HCT116 (cell line): ENCODE measurements around the gene PKIB. TPM values are rescaled to one million over a fixed set of nuclear protein-coding genes. Genes with fewer than 3 reads are reported as not detected.

ENCODE experiments used
- ATAC-seq: fragments of 200-7000 bp; cut with Tn5 transposase; 2 replicates; pipeline ENCODE4 v1.9.1; 2020; ENCODE audit warnings: mild to moderate bottlenecking, moderate library complexity
- BruUV-seq: library from RNA; stranded (reverse); fragments of 400-500 nt; replicated peaks from 2 replicates; lab custom pipeline; 2021; lab: Mats Ljungman, UMichigan
- CTCF ChIA-PET: fragments of 300-600 bp; sonication (Branson Sonifier 250); formaldehyde crosslinking; loops from one replicate; lab custom pipeline; 2021; ENCODE audit warnings: antibody characterized with exemption; lab: Charles Lee
- POLR2A ChIA-PET: fragments of 300-600, 350-600 bp; sonication (Branson Sonifier 250); formaldehyde crosslinking; loops from one replicate; lab custom pipeline; 2021; ENCODE audit warnings: antibody characterized with exemption; lab: Charles Lee
- RAD21 ChIA-PET, 2 experiments: fragments of 300-600 bp; sonication (Branson Sonifier 250); formaldehyde crosslinking; loops; one replicate each; lab custom pipeline; 2023; ENCODE audit warnings: low total read pairs in 2 of 2; ENCODE audit not compliant: uncharacterized antibody in 2 of 2, unreplicated experiment in 2 of 2, low non-redundant PET in 1 of 2; lab: Charles Lee
- DNase-seq: peaks from one replicate; pipeline ENCODE4 v3.0.0-alpha.2; 2010; ENCODE audit warnings: low read depth, low spot score
- H2AFZ ChIP-seq: fragments of 200-600 bp; shearing (Covaris generic), sonication (generic); 2 replicates; pipeline ENCODE4 v1.6.1; 2017; ENCODE audit warnings: low read depth, mixed run types, mixed read lengths, antibody characterized with exemption, low read length; ENCODE audit not compliant: poor library complexity, severe bottlenecking
- H3K27ac ChIP-seq: 2 replicates; pipeline ENCODE4 v1.5.1; 2012; ENCODE audit warnings: low read depth, low read length
- H3K27me3 ChIP-seq: fragments of 200-600 bp; sonication (generic); 2 replicates; pipeline ENCODE4 v1.6.1; 2016; ENCODE audit warnings: mixed run types, low read length, mixed read lengths; ENCODE audit not compliant: insufficient read depth
- H3K36me3 ChIP-seq, 2 experiments: fragments of 200-500 bp in 1 of 2; fragments of 200-600 bp in 1 of 2; sonication (Bioruptor generic) in 1 of 2; sonication (generic) in 1 of 2; 2 replicates each; pipeline versions ENCODE4 v1.5.1 to v1.6.1; 2014 to 2016; ENCODE audit warnings: low read length in 2 of 2, inconsistent platforms in 1 of 2, mixed read lengths in 1 of 2, mixed run types in 1 of 2; ENCODE audit not compliant: insufficient read depth in 2 of 2, control insufficient read depth in 1 of 2
- H3K4me1 ChIP-seq, 2 experiments: fragments of 200-600 bp in 1 of 2; sonication (generic) in 1 of 2; 2 replicates each; pipeline versions ENCODE4 v1.5.1 to v1.6.1; 2012 to 2017; ENCODE audit warnings: low read length in 2 of 2, inconsistent platforms in 1 of 2, mild to moderate bottlenecking in 1 of 2, mixed read lengths in 1 of 2, mixed run types in 1 of 2, moderate library complexity in 1 of 2; ENCODE audit not compliant: insufficient read depth in 2 of 2, control insufficient read depth in 1 of 2
- H3K4me2 ChIP-seq: fragments of 200-600 bp; sonication (generic); 2 replicates; pipeline ENCODE4 v1.6.1; 2017; ENCODE audit warnings: mixed run types, low read length, mixed read lengths
- H3K4me3 ChIP-seq, 2 experiments: fragments of 200-600 bp in 1 of 2; sonication (generic) in 1 of 2; replicated peaks in 1 of 2; 2 replicates each; pipeline ENCODE4 v1.5.1; 2011 to 2016; ENCODE audit warnings: low read length in 2 of 2, control low read depth in 1 of 2, low read depth in 1 of 2, mild to moderate bottlenecking in 1 of 2, mixed read lengths in 1 of 2, mixed run types in 1 of 2
- H3K79me2 ChIP-seq: fragments of 200-600 bp; sonication (generic); 2 replicates; pipeline ENCODE4 v1.6.1; 2017; ENCODE audit warnings: mild to moderate bottlenecking, mixed run types, low read length, moderate library complexity, mixed read lengths; ENCODE audit not compliant: insufficient read depth
- H3K9ac ChIP-seq: fragments of 200-600 bp; sonication (generic); 2 replicates; pipeline ENCODE4 v1.6.1; 2016; ENCODE audit warnings: low read length, mixed read lengths
- H3K9me2 ChIP-seq: fragments of 200-600 bp; sonication (generic), shearing (Covaris generic); 2 replicates; pipeline ENCODE4 v1.6.1; 2017; ENCODE audit warnings: mixed run types, mild to moderate bottlenecking, moderate library complexity; ENCODE audit not compliant: insufficient read depth
- H3K9me3 ChIP-seq, 2 experiments: fragments of 200-500 bp in 1 of 2; fragments of 200-600 bp in 1 of 2; sonication (Bioruptor generic) in 1 of 2; sonication (generic) in 1 of 2; 2 replicates each; pipeline ENCODE4 v1.6.1; 2014 to 2017; ENCODE audit warnings: low read length in 2 of 2, mixed read lengths in 2 of 2, inconsistent platforms in 1 of 2, low read depth in 1 of 2, mild to moderate bottlenecking in 1 of 2, mixed run types in 1 of 2, moderate library complexity in 1 of 2; ENCODE audit not compliant: control insufficient read depth in 1 of 2, insufficient read depth in 1 of 2
- H4K20me1 ChIP-seq: fragments of 200-600 bp; sonication (generic), shearing (Covaris generic); 2 replicates; pipeline ENCODE4 v1.6.1; 2017; ENCODE audit warnings: mixed run types, mild to moderate bottlenecking, moderate library complexity; ENCODE audit not compliant: insufficient read depth
- CBX3 ChIP-seq: IDR thresholded peaks from 2 replicates; pipeline ENCODE4 v1.6.1; 2012; ENCODE audit warnings: low read depth
- CEBPB ChIP-seq: IDR thresholded peaks from 2 replicates; pipeline ENCODE4 v1.6.1; 2012; ENCODE audit warnings: low read depth
- EGR1 ChIP-seq: IDR thresholded peaks from 2 replicates; pipeline ENCODE4 v1.6.1; 2012; ENCODE audit warnings: low read depth
- EZH2 ChIP-seq: fragments of 200-600 bp; sonication (generic); IDR thresholded peaks from 2 replicates; pipeline ENCODE4 v1.6.1; 2017; ENCODE audit warnings: antibody characterized with exemption, mixed run types
- EZH2phosphoT487 ChIP-seq: fragments of 200-600 bp; IDR thresholded peaks from 2 replicates; pipeline ENCODE4 v1.6.1; 2018; ENCODE audit warnings: antibody characterized with exemption, borderline replicate concordance
- FOSL1 ChIP-seq: IDR thresholded peaks from 2 replicates; pipeline ENCODE4 v1.6.1; 2012; ENCODE audit warnings: low read depth
- JUND ChIP-seq: IDR thresholded peaks from 2 replicates; pipeline ENCODE4 v1.6.1; 2012
- POLR2AphosphoS5 ChIP-seq: IDR thresholded peaks from 2 replicates; pipeline ENCODE4 v1.6.1; 2011; ENCODE audit warnings: mild to moderate bottlenecking, low read depth, low read length, moderate library complexity
- RAD21 ChIP-seq: IDR thresholded peaks from 2 replicates; pipeline ENCODE4 v1.6.1; 2012; ENCODE audit warnings: low read depth, mild to moderate bottlenecking
- SP1 ChIP-seq: IDR thresholded peaks from 2 replicates; pipeline ENCODE4 v1.6.1; 2012; ENCODE audit warnings: low read depth
- SRF ChIP-seq: IDR thresholded peaks from 2 replicates; pipeline ENCODE4 v1.6.1; 2012; ENCODE audit warnings: low read depth
- YY1 ChIP-seq: IDR thresholded peaks from 2 replicates; pipeline ENCODE4 v1.6.1; 2011; ENCODE audit warnings: low read length, low read depth, moderate library complexity, mild to moderate bottlenecking; ENCODE audit not compliant: insufficient replicate concordance; ENCODE audit errors: extremely low read depth
- ZNF274 ChIP-seq: fragments of 200-500 bp; sonication (Bioruptor generic); IDR thresholded peaks from 2 replicates; pipeline ENCODE4 v1.6.1; 2014; ENCODE audit warnings: mild to moderate bottlenecking, low read depth, low read length, inconsistent platforms
- intact Hi-C: fragments of 100-400 bp; cut with micrococcal nuclease; formaldehyde crosslinking; loops from 2 replicates; pipeline ENCODE4 v1.10.0; 2022
- total RNA-seq: library from RNA; stranded (reverse); gene quantifications from one replicate; pipeline ENCODE4 v1.2.1, GENCODE V29; 2021; ENCODE audit not compliant: unreplicated experiment
- TF ChIP-seq, protein P1 (sequence below): IDR thresholded peaks from 2 replicates; pipeline ENCODE4 v1.6.1; 2011; ENCODE audit warnings: mild to moderate bottlenecking, low read length, moderate library complexity; ENCODE audit not compliant: insufficient replicate concordance; ENCODE audit errors: extremely low read depth
- TF ChIP-seq, protein P2 (sequence below): IDR thresholded peaks from 2 replicates; pipeline ENCODE4 v1.6.1; 2012

Gene PKIB
- total RNA-seq, 1 experiment from 2014 or later, result 24.0 TPM

DNA sequence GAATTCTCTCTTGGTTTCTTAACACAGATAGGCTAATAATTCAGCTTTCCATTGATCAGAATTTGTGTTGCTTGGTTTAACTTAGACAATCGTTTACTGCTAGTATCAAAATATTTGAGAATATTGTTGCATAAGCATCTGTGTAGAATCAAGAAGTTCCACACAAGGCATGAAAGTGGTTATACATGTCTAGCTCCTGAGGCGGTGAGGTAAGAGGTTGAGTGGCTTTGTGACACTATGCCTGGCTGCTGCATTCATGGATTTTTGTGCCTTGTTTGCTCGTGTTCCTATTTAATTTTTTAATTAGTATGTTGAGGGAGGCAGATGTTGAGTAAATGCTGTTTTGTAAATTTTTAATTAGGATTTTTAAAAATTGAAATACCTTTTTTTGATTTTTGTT lies 10.2 kb downstream of the PKIB start (continued):
- TF ChIP-seq, protein P1, sequence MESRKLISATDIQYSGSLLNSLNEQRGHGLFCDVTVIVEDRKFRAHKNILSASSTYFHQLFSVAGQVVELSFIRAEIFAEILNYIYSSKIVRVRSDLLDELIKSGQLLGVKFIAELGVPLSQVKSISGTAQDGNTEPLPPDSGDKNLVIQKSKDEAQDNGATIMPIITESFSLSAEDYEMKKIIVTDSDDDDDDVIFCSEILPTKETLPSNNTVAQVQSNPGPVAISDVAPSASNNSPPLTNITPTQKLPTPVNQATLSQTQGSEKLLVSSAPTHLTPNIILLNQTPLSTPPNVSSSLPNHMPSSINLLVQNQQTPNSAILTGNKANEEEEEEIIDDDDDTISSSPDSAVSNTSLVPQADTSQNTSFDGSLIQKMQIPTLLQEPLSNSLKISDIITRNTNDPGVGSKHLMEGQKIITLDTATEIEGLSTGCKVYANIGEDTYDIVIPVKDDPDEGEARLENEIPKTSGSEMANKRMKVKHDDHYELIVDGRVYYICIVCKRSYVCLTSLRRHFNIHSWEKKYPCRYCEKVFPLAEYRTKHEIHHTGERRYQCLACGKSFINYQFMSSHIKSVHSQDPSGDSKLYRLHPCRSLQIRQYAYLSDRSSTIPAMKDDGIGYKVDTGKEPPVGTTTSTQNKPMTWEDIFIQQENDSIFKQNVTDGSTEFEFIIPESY, result no peak
- TF ChIP-seq ZNF274 (no peak), EGR1 (no peak), RAD21 (no peak), JUND (no peak), YY1 (no peak), CBX3 (no peak), EZH2phosphoT487 (no peak), SP1 (no peak), EZH2 (no peak)

DNA sequence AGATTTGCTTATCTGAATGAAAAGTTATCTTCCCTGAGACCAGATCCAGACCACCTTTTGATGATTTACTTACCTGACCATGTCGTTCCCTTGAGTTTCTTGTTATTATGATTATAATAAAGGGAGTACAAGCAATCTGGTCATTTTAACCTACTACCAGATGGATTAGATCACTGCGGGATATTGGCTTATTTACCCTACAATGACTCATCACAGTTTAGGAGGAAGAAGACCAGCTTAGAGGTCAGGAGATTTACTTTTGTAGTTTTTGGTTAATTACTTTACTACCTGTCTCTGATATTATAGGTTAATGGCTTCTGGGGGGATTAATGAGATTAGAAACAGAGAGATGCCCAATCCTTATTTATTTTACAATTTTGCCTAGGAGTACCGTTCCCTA lies 10.7 kb downstream of the PKIB start:
- RAD21 ChIA-PET, result no interaction called here
- Histone ChIP-seq H3K9me3 (no peaks in the 10 kb centered on the region), H3K36me3 (no peaks in the 10 kb centered on the region; a peak in 1 of 4 replicates), H3K9ac (no peak overlapping the region), H4K20me1 (no peaks in the 10 kb centered on the region), H3K4me2 (peak overlapping the region; percentile 52), H3K9me2 (no peaks in the 10 kb centered on the region), H3K79me2 (no peaks in the 10 kb centered on the region), H3K27ac (peak overlapping the region; percentile 50; the same call in 1 of the 2 replicates), H3K4me3 (no peak overlapping the region), H3K27me3 (no peaks in the 10 kb centered on the region), H2AFZ (peak overlapping the region; percentile 5), H3K4me1 (peaks cover 19 to 25% of the 10 kb centered on the region in 2 experiments)
- intact Hi-C loops, result no loop called here
- TF ChIP-seq YY1 (no peak), SRF (0 out of 2 replicates have a peak, but pooled peaks have one; percentile 30), POLR2AphosphoS5 (peak; percentile 32; the same call in 1 of the 2 replicates), FOSL1 (peak; percentile 83), SP1 (peak; percentile 56), ZNF274 (no peak), CEBPB (peak; percentile 33), EZH2 (no peak), JUND (peak; percentile 81), CBX3 (peak; percentile 87)
- TF ChIP-seq, protein P2, sequence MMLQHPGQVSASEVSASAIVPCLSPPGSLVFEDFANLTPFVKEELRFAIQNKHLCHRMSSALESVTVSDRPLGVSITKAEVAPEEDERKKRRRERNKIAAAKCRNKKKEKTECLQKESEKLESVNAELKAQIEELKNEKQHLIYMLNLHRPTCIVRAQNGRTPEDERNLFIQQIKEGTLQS, result 0 out of 2 replicates have a peak, but pooled peaks have one; percentile 25
- BruUV-seq, result no TSS peak
- CTCF ChIA-PET, result interaction anchor here (1.3 to 2.4 kb wide), 2 partner anchors 10 to 105 kb away, joined by 3 to 12 read pairs; partner anchors contain the start of gene PKIB
- ATAC-seq (peak; percentile 81), DNase-seq (peak; percentile 34)
- POLR2A ChIA-PET, result interaction anchor here (1.0 to 1.5 kb wide), 2 partner anchors 11 to 36 kb away, joined by 3 to 4 read pairs; partner anchors contain the start of gene PKIB
